ENCODE measurements around the gene OSBPL2.

OSBPL2 gene

GRCh38 chr20:62309947-62310756 is 71.8 kb downstream of the OSBPL2 start:
- peaks cover 88% of the 10 kb centered on the region for H3K36me3 ChIP-seq
- no peak for DNase-seq
- no peak overlapping the region for H3K4me3 ChIP-seq (ENCODE audit: low read depth, low read length)
- TF ChIP-seq, protein P1, sequence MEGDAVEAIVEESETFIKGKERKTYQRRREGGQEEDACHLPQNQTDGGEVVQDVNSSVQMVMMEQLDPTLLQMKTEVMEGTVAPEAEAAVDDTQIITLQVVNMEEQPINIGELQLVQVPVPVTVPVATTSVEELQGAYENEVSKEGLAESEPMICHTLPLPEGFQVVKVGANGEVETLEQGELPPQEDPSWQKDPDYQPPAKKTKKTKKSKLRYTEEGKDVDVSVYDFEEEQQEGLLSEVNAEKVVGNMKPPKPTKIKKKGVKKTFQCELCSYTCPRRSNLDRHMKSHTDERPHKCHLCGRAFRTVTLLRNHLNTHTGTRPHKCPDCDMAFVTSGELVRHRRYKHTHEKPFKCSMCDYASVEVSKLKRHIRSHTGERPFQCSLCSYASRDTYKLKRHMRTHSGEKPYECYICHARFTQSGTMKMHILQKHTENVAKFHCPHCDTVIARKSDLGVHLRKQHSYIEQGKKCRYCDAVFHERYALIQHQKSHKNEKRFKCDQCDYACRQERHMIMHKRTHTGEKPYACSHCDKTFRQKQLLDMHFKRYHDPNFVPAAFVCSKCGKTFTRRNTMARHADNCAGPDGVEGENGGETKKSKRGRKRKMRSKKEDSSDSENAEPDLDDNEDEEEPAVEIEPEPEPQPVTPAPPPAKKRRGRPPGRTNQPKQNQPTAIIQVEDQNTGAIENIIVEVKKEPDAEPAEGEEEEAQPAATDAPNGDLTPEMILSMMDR (IDR thresholded peaks at IDR 0.05; ENCODE audit: low read depth, low read length), result no peak
- H3K9me3 ChIP-seq (ENCODE audit: severe bottlenecking), result no peaks in the 10 kb centered on the region
- H3K27me3 ChIP-seq (ENCODE audit: insufficient read depth, low read depth, severe bottlenecking), result no peaks in the 10 kb centered on the region
- H3K27ac ChIP-seq, result no peak overlapping the region

GRCh38 chr20:62310757-62311121 is 72.4 kb downstream of the OSBPL2 start:
- Histone ChIP-seq H3K27me3 (ENCODE audit: insufficient read depth, low read depth, severe bottlenecking) (no peaks in the 10 kb centered on the region), H3K27ac (no peak overlapping the region), H3K36me3 (peaks cover 88% of the 10 kb centered on the region), H3K9me3 (ENCODE audit: severe bottlenecking) (no peaks in the 10 kb centered on the region), H3K4me3 (ENCODE audit: low read depth, low read length) (no peak overlapping the region)
- DNase-seq, result no peak
- TF ChIP-seq, protein P1 (IDR thresholded peaks at IDR 0.05; ENCODE audit: low read depth, low read length), result no peak

- DNase-seq, result no peak
- Histone ChIP-seq H3K27ac (no peak overlapping the region), H3K27me3 (ENCODE audit: insufficient read depth, low read depth, severe bottlenecking) (no peaks in the 10 kb centered on the region), H3K9me3 (ENCODE audit: severe bottlenecking) (no peaks in the 10 kb centered on the region), H3K36me3 (peaks cover 88% of the 10 kb centered on the region), H3K4me3 (ENCODE audit: low read depth, low read length) (no peak overlapping the region)
- TF ChIP-seq, protein P1 (IDR thresholded peaks at IDR 0.05; ENCODE audit: low read depth, low read length), result no peak
These were observed 72.8 kb downstream of the OSBPL2 start for GRCh38 chr20:62311150-62311549.

- no peak for DNase-seq
- no peaks in the 10 kb centered on the region for H3K27me3 ChIP-seq (ENCODE audit: insufficient read depth, low read depth, severe bottlenecking)
- H3K36me3 ChIP-seq, result peaks cover 88% of the 10 kb centered on the region
- H3K27ac ChIP-seq, result no peak overlapping the region
- no peak overlapping the region for H3K4me3 ChIP-seq (ENCODE audit: low read depth, low read length)
- no peaks in the 10 kb centered on the region for H3K9me3 ChIP-seq (ENCODE audit: severe bottlenecking)
- TF ChIP-seq, protein P1 (IDR thresholded peaks at IDR 0.05; ENCODE audit: low read depth, low read length), result no peak
These were observed 73.7 kb downstream of the OSBPL2 start for GRCh38 chr20:62311832-62312661.

DNA sequence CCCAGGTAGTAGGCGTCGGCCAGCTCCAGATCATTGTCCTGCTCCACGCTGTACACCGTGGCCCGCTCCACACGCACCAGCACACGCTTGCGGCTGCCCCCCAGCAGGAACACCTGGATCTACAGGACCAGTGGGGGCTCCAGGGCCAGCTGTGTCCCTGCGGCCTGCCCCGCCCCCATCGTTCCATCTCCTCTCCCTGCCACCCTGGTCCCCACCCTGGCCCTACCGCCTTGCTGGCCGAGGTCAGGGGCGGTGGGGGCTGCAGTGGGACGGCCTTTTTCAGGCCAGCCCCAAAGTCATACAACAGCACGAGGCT is 74.3 kb downstream of the OSBPL2 start:
- no peaks in the 10 kb centered on the region for H3K9me3 ChIP-seq (ENCODE audit: severe bottlenecking)
- H3K27ac ChIP-seq, result no peak overlapping the region
- TF ChIP-seq, protein P1 (IDR thresholded peaks at IDR 0.05; ENCODE audit: low read depth, low read length), result no peak
- no peak overlapping the region for H3K4me3 ChIP-seq (ENCODE audit: low read depth, low read length)
- no peaks in the 10 kb centered on the region for H3K27me3 ChIP-seq (ENCODE audit: insufficient read depth, low read depth, severe bottlenecking)
- no peak for DNase-seq
- peaks cover 88% of the 10 kb centered on the region for H3K36me3 ChIP-seq

Data from WERI-Rb-1 (cell line).